Esophagus muscularis mucosa (tissue), 4 donors: ENCODE measurements around the gene RHOT2. TPM values are rescaled to one million over a fixed set of nuclear protein-coding genes. Genes with fewer than 3 reads are reported as not detected.

Source experiments
- DNase-seq: peaks from one replicate; pipeline ENCODE4 v3.0.0-alpha.2; 2017; ENCODE audit errors: extremely low spot score
- H3K27ac ChIP-seq, 4 donors: fragments of 200-600 bp; sonication (generic); replicated peaks in 1 of 4; 1 replicate in 3 of 4; 2 replicates in 1 of 4; pipeline ENCODE4 v1.5.1; 2016 to 2019; ENCODE audit warnings: mild to moderate bottlenecking in 1 of 4
- H3K27me3 ChIP-seq, 4 donors: fragments of 200-600 bp; sonication (generic); one replicate each; pipeline versions ENCODE4 v1.5.1 to v1.6.0; 2016 to 2019
- H3K36me3 ChIP-seq, 4 donors: fragments of 200-600 bp; sonication (generic); one replicate each; pipeline ENCODE4 v1.5.1; 2016 to 2019
- H3K4me1 ChIP-seq, 4 donors: fragments of 200-600 bp; sonication (generic); one replicate each; pipeline ENCODE4 v1.5.1; 2016 to 2019
- H3K4me3 ChIP-seq, 4 donors: fragments of 200-600 bp; sonication (generic); 1 replicate in 2 of 4; 2 replicates in 2 of 4; pipeline ENCODE4 v1.5.1; 2016 to 2019; ENCODE audit warnings: mild to moderate bottlenecking in 4 of 4, moderate library complexity in 1 of 4
- H3K9me3 ChIP-seq, 4 donors: fragments of 200-600 bp; sonication (generic); 1 replicate in 3 of 4; 2 replicates in 1 of 4; pipeline ENCODE4 v1.5.1; 2016 to 2019
- CTCF ChIP-seq, 3 experiments: fragments of 200-600 bp in 2 of 3; fragments of 450-650 bp in 1 of 3; sonication (generic) in 2 of 3; IDR thresholded peaks; one replicate each; pipeline ENCODE4 v1.5.1; 2017 to 2019; ENCODE audit warnings: antibody characterized with exemption in 3 of 3, mild to moderate bottlenecking in 2 of 3, moderate library complexity in 1 of 3
- EP300 ChIP-seq: sonication (generic); formaldehyde crosslinking; IDR thresholded peaks from one replicate; pipeline ENCODE4 v1.6.1; 2017; ENCODE audit warnings: antibody characterized with exemption
- POLR2A ChIP-seq: fragments of 450-650 bp; IDR thresholded peaks from one replicate; pipeline ENCODE4 v1.6.1; 2017; ENCODE audit warnings: antibody characterized with exemption, moderate library complexity, mild to moderate bottlenecking, low read depth
- POLR2AphosphoS5 ChIP-seq, 2 donors: sonication (generic); formaldehyde crosslinking; IDR thresholded peaks; one replicate each; pipeline ENCODE4 v1.6.1; 2017; ENCODE audit warnings: antibody characterized with exemption in 2 of 2
- WGBS: methylation state at CpG from one replicate; pipeline ENCODE4 v1.1.5; 2018; 5-methylcytosine and 5-hydroxymethylcytosine counted together
- intact Hi-C: fragments of 100-400 bp; cut with DNase I; formaldehyde crosslinking; loops from one replicate; pipeline ENCODE4 v1.15.1; 2023
- total RNA-seq, 4 donors: library from RNA; depleted of rRNA; stranded (reverse); fragments of >200 nt; gene quantifications; one replicate each; pipeline versions ENCODE4 v1.1.0 to v1.2.1, GENCODE V29; 2016

RHOT2 gene
- total RNA-seq, 4 donors from 2014 or later: 34.5 to 67.5 (median 58.6) TPM

DNA sequence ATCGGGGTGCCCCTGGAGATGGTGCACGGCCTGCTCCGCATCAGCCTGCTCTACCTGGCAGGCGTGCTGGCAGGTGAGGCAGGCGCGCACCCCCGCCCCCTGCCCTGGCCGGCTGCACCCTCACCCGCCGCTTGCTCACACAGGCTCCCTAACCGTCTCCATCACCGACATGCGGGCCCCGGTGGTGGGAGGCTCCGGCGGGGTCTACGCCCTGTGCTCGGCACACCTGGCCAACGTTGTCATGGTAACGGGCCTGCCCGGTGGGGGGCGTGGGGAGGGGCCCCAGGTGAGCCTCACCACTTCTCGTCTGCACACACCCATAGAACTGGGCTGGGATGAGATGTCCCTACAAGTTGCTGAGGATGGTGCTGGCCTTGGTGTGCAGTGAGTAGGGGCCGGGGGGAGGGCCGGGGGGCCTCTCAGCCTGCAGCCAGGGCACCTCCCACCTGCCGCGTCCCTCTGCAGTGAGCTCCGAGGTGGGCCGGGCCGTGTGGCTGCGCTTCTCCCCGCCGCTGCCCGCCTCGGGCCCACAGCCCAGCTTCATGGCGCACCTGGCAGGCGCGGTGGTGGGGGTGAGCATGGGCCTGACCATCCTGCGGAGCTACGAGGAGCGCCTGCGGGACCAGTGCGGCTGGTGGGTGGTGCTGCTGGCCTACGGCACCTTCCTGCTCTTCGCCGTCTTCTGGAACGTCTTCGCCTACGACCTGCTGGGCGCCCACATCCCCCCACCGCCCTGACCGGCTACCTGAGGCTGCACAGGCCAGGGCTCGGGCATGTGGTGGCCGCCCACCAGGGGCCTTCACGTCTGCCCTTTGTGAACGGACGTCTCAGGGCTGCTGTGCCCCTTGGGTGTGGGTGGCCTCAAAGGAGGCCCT lies 9.6 kb downstream of the RHOT2 start:
- TF ChIP-seq CTCF (IDR thresholded peaks at IDR 0.05) (no peak), POLR2AphosphoS5 (IDR thresholded peaks at IDR 0.05) (no peak), POLR2A (no peak), EP300 (no peak)
- intact Hi-C loops: no loop called here
- H3K4me3 ChIP-seq: no peak overlapping the region
- H3K4me1 ChIP-seq: peaks cover 37 to 58% (median 50%) of the 10 kb centered on the region in 4 donors
- peaks cover 0 to 5% (median 0%) of the 10 kb centered on the region in 4 donors for H3K27me3 ChIP-seq
- H3K36me3 ChIP-seq: peaks cover 22 to 29% (median 29%) of the 10 kb centered on the region in 4 donors
- DNase-seq: no peak
- 65% methylated on average over 21 of the region's 57 CpGs for WGBS
- H3K9me3 ChIP-seq: no peaks in the 10 kb centered on the region
- no peak overlapping the region for H3K27ac ChIP-seq

DNA sequence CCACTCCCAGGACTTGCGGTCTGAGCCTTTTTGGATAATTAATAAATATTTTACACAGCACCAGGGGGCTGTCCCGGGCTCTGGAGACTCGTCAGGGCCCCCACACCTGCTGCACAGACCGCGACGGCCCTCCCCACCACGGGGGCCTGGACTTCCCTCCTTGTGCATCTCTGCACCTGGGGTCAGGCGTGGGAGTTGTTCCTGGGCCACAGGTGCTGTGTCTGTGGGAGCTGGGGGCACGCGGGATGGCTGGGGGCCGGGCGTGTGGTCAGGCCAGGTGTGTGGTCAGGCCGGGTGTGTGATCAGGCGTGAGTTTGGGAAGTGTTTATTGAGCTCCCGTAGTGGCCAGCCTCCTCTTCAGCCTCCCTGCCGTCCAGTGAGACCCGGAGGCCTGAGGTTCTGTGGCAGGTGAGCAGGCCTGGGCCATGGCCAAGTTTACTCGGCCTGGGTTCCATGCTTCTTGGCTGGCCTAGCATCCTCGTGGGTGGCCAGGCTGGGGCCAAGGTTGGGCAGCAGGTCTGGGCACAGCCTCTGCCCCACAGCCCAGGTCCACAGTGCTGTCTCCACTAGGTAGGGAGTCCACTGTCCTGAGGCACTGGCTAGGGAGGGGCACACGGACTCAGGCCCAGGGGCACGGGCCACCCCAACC lies 10.4 kb downstream of the RHOT2 start:
- TF ChIP-seq POLR2AphosphoS5 (IDR thresholded peaks at IDR 0.05): no peak
- TF ChIP-seq EP300: no peak
- no peak for TF ChIP-seq CTCF (IDR thresholded peaks at IDR 0.05)
- no peak for TF ChIP-seq POLR2A
- no peaks in the 10 kb centered on the region for H3K9me3 ChIP-seq
- no peak overlapping the region for H3K4me3 ChIP-seq
- intact Hi-C loops: no loop called here
- peak overlapping the region in 1 of 4 donors; percentile 96 for H3K27ac ChIP-seq
- H3K4me1 ChIP-seq: peaks cover 45 to 66% (median 57%) of the 10 kb centered on the region in 4 donors
- WGBS: 79% methylated on average over 11 of the region's 21 CpGs
- peaks cover 0 to 5% (median 0%) of the 10 kb centered on the region in 4 donors for H3K27me3 ChIP-seq
- no peak for DNase-seq
- H3K36me3 ChIP-seq: peaks cover 20 to 29% (median 29%) of the 10 kb centered on the region in 4 donors

- no peak for DNase-seq
- TF ChIP-seq EP300 (no peak), POLR2AphosphoS5 (IDR thresholded peaks at IDR 0.05) (peak in 1 of 2 donors; percentile 25)
- peak overlapping the region; percentile 81 to 98 (median 96) for H3K4me3 ChIP-seq
- intact Hi-C loops: no loop called here
- WGBS: 4% methylated on average over 17 of the region's 52 CpGs
- H3K27me3 ChIP-seq: peaks cover 0 to 5% (median 0%) of the 10 kb centered on the region in 4 donors
- no peaks in the 10 kb centered on the region for H3K9me3 ChIP-seq
- peaks cover 16 to 23% (median 23%) of the 10 kb centered on the region in 4 donors for H3K36me3 ChIP-seq
- H3K27ac ChIP-seq: peak overlapping the region; percentile 93 to 98 (median 96)
- peaks cover 49 to 70% (median 63%) of the 10 kb centered on the region in 4 donors for H3K4me1 ChIP-seq
Observed at GRCh38 chr16:678858-679813, 11.2 kb downstream of the RHOT2 start.

DNA sequence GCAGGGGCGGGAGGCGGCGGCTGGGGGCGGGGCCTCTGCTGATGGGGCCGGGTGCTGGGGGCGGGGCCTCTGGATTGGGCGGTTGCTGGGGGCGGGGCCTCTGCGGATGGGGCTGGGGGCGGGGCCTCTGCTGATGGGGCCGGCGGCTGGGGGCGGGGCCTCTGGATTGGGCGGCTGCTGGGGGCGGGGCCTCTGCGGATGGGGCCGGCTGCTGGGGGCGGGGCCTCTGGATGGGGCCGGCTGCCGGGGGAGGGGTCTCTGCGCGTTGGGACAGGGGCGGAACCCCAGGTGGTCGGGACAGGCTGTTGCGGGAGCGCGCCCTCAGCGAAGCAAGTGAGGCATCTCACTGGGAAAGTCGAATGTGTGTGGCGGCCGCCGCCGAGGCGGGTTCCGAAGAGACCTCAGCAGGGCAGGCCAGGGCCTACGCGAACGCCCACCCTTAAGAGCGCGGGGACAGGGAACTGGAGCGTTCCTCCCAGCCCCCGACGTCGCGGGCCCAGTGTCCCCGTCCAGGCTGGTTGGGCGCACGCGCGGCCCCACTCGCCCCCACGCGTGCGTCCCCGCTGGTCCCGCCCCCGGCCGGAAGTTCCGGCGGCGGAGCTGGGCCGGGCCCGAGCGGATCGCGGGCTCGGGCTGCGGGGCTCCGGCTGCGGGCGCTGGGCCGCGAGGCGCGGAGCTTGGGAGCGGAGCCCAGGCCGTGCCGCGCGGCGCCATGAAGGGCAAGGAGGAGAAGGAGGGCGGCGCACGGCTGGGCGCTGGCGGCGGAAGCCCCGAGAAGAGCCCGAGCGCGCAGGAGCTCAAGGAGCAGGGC lies 12.1 kb downstream of the RHOT2 start, which contains the start of gene STUB1:
STUB1 (plus strand) TSS at position 597 of the 811 bp plus-strand sequence; CDS start at position 713, 116 bp downstream.
- TF ChIP-seq CTCF (IDR thresholded peaks at IDR 0.05): peak in 1 of 3 experiments; percentile 19
- peak; percentile 68 to 71 for TF ChIP-seq POLR2AphosphoS5 (IDR thresholded peaks at IDR 0.05)
- TF ChIP-seq EP300: no peak
- Histone ChIP-seq H3K27ac (peak within 1 kb of the TSS; percentile 93 to 98 (median 96)), H3K4me1 (peaks cover 53 to 68% (median 66%) of the 10 kb centered on the region in 4 donors), H3K9me3 (no peaks in the 10 kb centered on the region), H3K4me3 (peak within 1 kb of the TSS; percentile 81 to 98 (median 96)), H3K36me3 (peaks cover 16 to 23% (median 22%) of the 10 kb centered on the region in 4 donors), H3K27me3 (peaks cover 0 to 5% (median 0%) of the 10 kb centered on the region in 4 donors)
- WGBS: 0% methylated on average over 7 of the region's 91 CpGs
- DNase-seq: peak; percentile 98
- intact Hi-C loops: no loop called here
